Astrocyte (in vitro differentiated cells and primary cell): Measurements from ENCODE around the gene UBN2. TPM values are rescaled to one million over a fixed set of nuclear protein-coding genes. Genes with fewer than 3 reads are reported as not detected.

ENCODE experiments used
- DNase-seq: peaks from one replicate; pipeline ENCODE4 v3.0.0-alpha.2; 2010; ENCODE audit warnings: low read depth
- FAIRE-seq: peaks from 2 replicates; lab custom pipeline; 2011; peaks lifted over from hg19 to GRCh38; lab: Jason Lieb, UNC
- H2AFZ ChIP-seq: 2 replicates; pipeline ENCODE4 v1.6.0; 2012; ENCODE audit warnings: low read depth, low read length, inconsistent platforms
- H3K27ac ChIP-seq: 2 replicates; pipeline ENCODE4 v1.5.1; 2011; ENCODE audit warnings: low read depth, low read length, inconsistent platforms
- H3K27me3 ChIP-seq: 2 replicates; pipeline ENCODE4 v1.6.0; 2011; ENCODE audit warnings: low read length, inconsistent platforms; ENCODE audit not compliant: insufficient read depth
- H3K36me3 ChIP-seq: 2 replicates; pipeline ENCODE4 v1.5.1; 2011; ENCODE audit warnings: low read length, inconsistent platforms; ENCODE audit not compliant: insufficient read depth
- H3K4me1 ChIP-seq: 2 replicates; pipeline ENCODE4 v1.5.1; 2011; ENCODE audit warnings: low read length, inconsistent platforms; ENCODE audit not compliant: insufficient read depth
- H3K4me2 ChIP-seq: 2 replicates; pipeline ENCODE4 v1.6.0; 2012; ENCODE audit warnings: low read length, inconsistent platforms
- H3K4me3 ChIP-seq: 2 replicates; pipeline ENCODE4 v1.5.1; 2011; ENCODE audit warnings: low read depth, mild to moderate bottlenecking, low read length, inconsistent platforms; ENCODE audit not compliant: insufficient read depth
- H3K79me2 ChIP-seq: 2 replicates; pipeline ENCODE4 v1.6.0; 2012; ENCODE audit warnings: mild to moderate bottlenecking, low read length, inconsistent platforms; ENCODE audit not compliant: insufficient read depth
- H3K9ac ChIP-seq: 2 replicates; pipeline ENCODE4 v1.6.0; 2012; ENCODE audit warnings: mild to moderate bottlenecking, low read length, inconsistent platforms
- H3K9me3 ChIP-seq: 2 replicates; pipeline ENCODE4 v1.5.1; 2012; ENCODE audit warnings: low read depth, mild to moderate bottlenecking, low read length, inconsistent platforms; ENCODE audit not compliant: insufficient read depth
- H4K20me1 ChIP-seq: 2 replicates; pipeline ENCODE4 v1.6.0; 2012; ENCODE audit warnings: low read length, inconsistent platforms; ENCODE audit not compliant: insufficient read depth
- H3K27ac Mint-ChIP-seq: one replicate; pipeline ENCODE4 v1.8.0; 2021; ENCODE audit warnings: mild to moderate bottlenecking, mixed read lengths; ENCODE audit not compliant: unreplicated experiment
- H3K27me3 Mint-ChIP-seq: one replicate; pipeline ENCODE4 v1.8.0; 2021; ENCODE audit warnings: low read depth, mixed read lengths; ENCODE audit not compliant: unreplicated experiment
- H3K36me3 Mint-ChIP-seq: one replicate; pipeline ENCODE4 v1.8.0; 2021; ENCODE audit warnings: low read depth, mixed read lengths; ENCODE audit not compliant: unreplicated experiment
- H3K4me1 Mint-ChIP-seq: one replicate; pipeline ENCODE4 v1.8.0; 2021; ENCODE audit warnings: low read depth, mixed read lengths; ENCODE audit not compliant: unreplicated experiment
- H3K4me3 Mint-ChIP-seq: one replicate; pipeline ENCODE4 v1.8.0; 2021; ENCODE audit warnings: mild to moderate bottlenecking, moderate library complexity, mixed read lengths; ENCODE audit not compliant: unreplicated experiment
- H3K9me3 Mint-ChIP-seq: one replicate; pipeline ENCODE4 v1.8.0; 2021; ENCODE audit warnings: mild to moderate bottlenecking, mixed read lengths; ENCODE audit not compliant: unreplicated experiment
- CTCF ChIP-seq: IDR thresholded peaks from 2 replicates; pipeline ENCODE4 v1.5.1; 2011; ENCODE audit warnings: low read depth, mild to moderate bottlenecking, inconsistent platforms, low read length, moderate library complexity; ENCODE audit not compliant: insufficient read depth
- EZH2 ChIP-seq: IDR thresholded peaks from 2 replicates; pipeline ENCODE4 v1.6.1; 2012; ENCODE audit warnings: mild to moderate bottlenecking, low read length, inconsistent platforms; ENCODE audit not compliant: insufficient read depth
- total RNA-seq: library from RNA; stranded (reverse); gene quantifications from 2 replicates; pipeline ENCODE4 v1.2.1, GENCODE V29; 2021

Gene UBN2
- total RNA-seq, 1 donor from 2014 or later, result 16.5 TPM

GRCh38 chr7:139329119-139329518 lies 98.1 kb downstream of the UBN2 start:
- no peaks in the 10 kb centered on the region for H4K20me1 ChIP-seq
- no peak overlapping the region for H3K4me2 ChIP-seq
- no peak overlapping the region for H3K9ac ChIP-seq
- H3K9me3 ChIP-seq, result no peaks in the 10 kb centered on the region
- Mint-ChIP-seq H3K27ac (no peak overlapping the region), H3K36me3 (no peaks in the 10 kb centered on the region), H3K4me3 (no peak overlapping the region), H3K27me3 (peaks cover 3% of the 10 kb centered on the region), H3K9me3 (peaks cover 2% of the 10 kb centered on the region), H3K4me1 (no peaks in the 10 kb centered on the region)
- H3K79me2 ChIP-seq, result no peaks in the 10 kb centered on the region
- no peak overlapping the region for H3K27ac ChIP-seq
- no peak for TF ChIP-seq CTCF
- TF ChIP-seq EZH2, result no peak
- no peaks in the 10 kb centered on the region for H3K27me3 ChIP-seq
- H2AFZ ChIP-seq, result no peak overlapping the region
- H3K36me3 ChIP-seq, result no peaks in the 10 kb centered on the region
- H3K4me1 ChIP-seq, result no peaks in the 10 kb centered on the region
- no peak for DNase-seq
- H3K4me3 ChIP-seq, result no peak overlapping the region
- no peak for FAIRE-seq

- H2AFZ ChIP-seq, result no peak overlapping the region
- H3K27me3 Mint-ChIP-seq, result peaks cover 3% of the 10 kb centered on the region
These were observed 99.4 kb downstream of the UBN2 start for GRCh38 chr7:139330333-139331030.

More at GRCh38 chr7:139330333-139331030, 99.4 kb downstream of the UBN2 start:
- no peaks in the 10 kb centered on the region for H3K9me3 ChIP-seq
- no peaks in the 10 kb centered on the region for H3K79me2 ChIP-seq
- Mint-ChIP-seq H3K4me1 (no peaks in the 10 kb centered on the region), H3K27ac (no peak overlapping the region), H3K9me3 (no peaks in the 10 kb centered on the region), H3K4me3 (no peak overlapping the region), H3K36me3 (no peaks in the 10 kb centered on the region)
- FAIRE-seq (no peak), DNase-seq (no peak)
- H3K27me3 ChIP-seq, result no peaks in the 10 kb centered on the region
- H4K20me1 ChIP-seq, result no peaks in the 10 kb centered on the region
- no peak overlapping the region for H3K4me2 ChIP-seq
- H3K4me3 ChIP-seq, result no peak overlapping the region
- no peaks in the 10 kb centered on the region for H3K36me3 ChIP-seq
- no peak overlapping the region for H3K9ac ChIP-seq
- TF ChIP-seq EZH2 (no peak), CTCF (no peak)
- H3K27ac ChIP-seq, result no peak overlapping the region
- H3K4me1 ChIP-seq, result no peaks in the 10 kb centered on the region
